Measurements from ENCODE around the gene APRT. TPM values are rescaled to one million over a fixed set of nuclear protein-coding genes. Genes with fewer than 3 reads are reported as not detected.

The APRT gene
- total RNA-seq, 1 experiment from 2014 or later, result 311 TPM

DNA sequence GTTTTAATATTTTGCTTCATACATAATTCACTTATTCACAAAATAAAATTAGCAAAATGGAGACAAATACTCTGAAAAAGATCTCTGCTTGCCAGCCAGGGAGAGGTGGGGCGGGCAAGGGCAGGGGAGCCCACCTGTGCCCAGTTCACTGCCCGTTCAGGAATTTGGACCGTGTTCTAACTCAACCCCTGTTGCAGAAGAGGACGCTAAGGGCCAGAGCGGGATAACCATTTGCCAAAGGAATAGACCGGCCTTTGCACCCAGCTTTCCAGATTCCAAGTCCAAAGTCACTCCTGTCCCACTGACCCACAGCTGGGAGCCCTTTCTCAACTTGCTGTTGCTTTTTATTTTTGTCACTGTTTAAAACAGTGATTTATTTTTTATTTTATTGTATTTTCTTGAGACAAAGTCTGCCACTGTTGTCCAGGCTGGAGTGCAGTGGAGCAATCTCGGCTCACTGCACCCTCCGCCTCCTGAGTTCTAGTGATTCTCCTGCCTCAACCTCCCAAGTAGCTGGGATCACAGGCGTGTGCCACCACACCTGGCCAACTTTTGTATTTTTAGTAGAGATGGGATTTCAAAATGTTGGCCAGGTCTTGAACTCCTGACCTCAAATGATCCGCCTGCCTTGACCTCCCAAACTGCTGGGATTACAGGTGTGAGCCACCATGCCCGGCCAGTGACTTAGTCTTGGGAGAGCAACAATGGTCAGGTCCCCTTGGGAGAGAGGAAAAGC is 24.0 kb downstream of the APRT start:
- Histone ChIP-seq H3K9ac (ENCODE audit: low read length) (no peak overlapping the region), H2AFZ (ENCODE audit: low read depth, low read length, poor library complexity, severe bottlenecking) (no peak overlapping the region), H3K27me3 (ENCODE audit: insufficient read depth, low read length) (no peaks in the 10 kb centered on the region), H3K4me1 (ENCODE audit: control insufficient read depth in 1 of 2, insufficient read depth in 2 of 2, low read length in 2 of 2) (peaks cover 12 to 27% of the 10 kb centered on the region in 2 experiments), H3K79me2 (ENCODE audit: insufficient read depth, low read length) (peaks cover 22% of the 10 kb centered on the region), H3K9me3 (ENCODE audit: control insufficient read depth in 1 of 2, insufficient read depth in 1 of 2, low read depth in 1 of 2, low read length in 2 of 2) (no peaks in the 10 kb centered on the region), H3K4me3 (replicated peaks in 1 of 2; ENCODE audit: low read depth in 1 of 2, low read length in 2 of 2) (no peak overlapping the region), H4K20me1 (ENCODE audit: insufficient read depth) (peaks cover 4% of the 10 kb centered on the region; the same call in 1 of the 2 replicates), H3K9me2 (ENCODE audit: insufficient read depth) (no peaks in the 10 kb centered on the region), H3K4me2 (ENCODE audit: low read length) (no peak overlapping the region), H3K27ac (ENCODE audit: low read depth, low read length) (no peak overlapping the region), H3K36me3 (ENCODE audit: control insufficient read depth in 1 of 2, insufficient read depth in 2 of 2, low read length in 2 of 2) (no peaks in the 10 kb centered on the region)
- no peak for TF ChIP-seq ZFX (IDR thresholded peaks at IDR 0.05)
- TF ChIP-seq RAD21 (IDR thresholded peaks at IDR 0.05; ENCODE audit: low read depth), result no peak
- no peak for TF ChIP-seq TCF7L2 (IDR thresholded peaks at IDR 0.05; ENCODE audit: borderline replicate concordance, extremely low read depth, insufficient read depth, insufficient read length)
- TF ChIP-seq JUND (IDR thresholded peaks at IDR 0.05), result no peak
- no peak for TF ChIP-seq EGR1 (IDR thresholded peaks at IDR 0.05; ENCODE audit: low read depth)
- no peak for TF ChIP-seq ZNF274 (IDR thresholded peaks at IDR 0.05; ENCODE audit: low read depth, low read length)
- TF ChIP-seq, protein P1, sequence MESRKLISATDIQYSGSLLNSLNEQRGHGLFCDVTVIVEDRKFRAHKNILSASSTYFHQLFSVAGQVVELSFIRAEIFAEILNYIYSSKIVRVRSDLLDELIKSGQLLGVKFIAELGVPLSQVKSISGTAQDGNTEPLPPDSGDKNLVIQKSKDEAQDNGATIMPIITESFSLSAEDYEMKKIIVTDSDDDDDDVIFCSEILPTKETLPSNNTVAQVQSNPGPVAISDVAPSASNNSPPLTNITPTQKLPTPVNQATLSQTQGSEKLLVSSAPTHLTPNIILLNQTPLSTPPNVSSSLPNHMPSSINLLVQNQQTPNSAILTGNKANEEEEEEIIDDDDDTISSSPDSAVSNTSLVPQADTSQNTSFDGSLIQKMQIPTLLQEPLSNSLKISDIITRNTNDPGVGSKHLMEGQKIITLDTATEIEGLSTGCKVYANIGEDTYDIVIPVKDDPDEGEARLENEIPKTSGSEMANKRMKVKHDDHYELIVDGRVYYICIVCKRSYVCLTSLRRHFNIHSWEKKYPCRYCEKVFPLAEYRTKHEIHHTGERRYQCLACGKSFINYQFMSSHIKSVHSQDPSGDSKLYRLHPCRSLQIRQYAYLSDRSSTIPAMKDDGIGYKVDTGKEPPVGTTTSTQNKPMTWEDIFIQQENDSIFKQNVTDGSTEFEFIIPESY (IDR thresholded peaks at IDR 0.05; ENCODE audit: extremely low read depth, insufficient replicate concordance, low read length), result no peak
- no peak for TF ChIP-seq POLR2A (IDR thresholded peaks at IDR 0.05; ENCODE audit: borderline replicate concordance, extremely low read depth, insufficient read depth, insufficient read length)
- TF ChIP-seq EZH2phosphoT487 (IDR thresholded peaks at IDR 0.05; ENCODE audit: borderline replicate concordance), result no peak
- no peak for TF ChIP-seq ELF1 (IDR thresholded peaks at IDR 0.05; ENCODE audit: borderline replicate concordance, low read depth)
- TF ChIP-seq, protein P2, sequence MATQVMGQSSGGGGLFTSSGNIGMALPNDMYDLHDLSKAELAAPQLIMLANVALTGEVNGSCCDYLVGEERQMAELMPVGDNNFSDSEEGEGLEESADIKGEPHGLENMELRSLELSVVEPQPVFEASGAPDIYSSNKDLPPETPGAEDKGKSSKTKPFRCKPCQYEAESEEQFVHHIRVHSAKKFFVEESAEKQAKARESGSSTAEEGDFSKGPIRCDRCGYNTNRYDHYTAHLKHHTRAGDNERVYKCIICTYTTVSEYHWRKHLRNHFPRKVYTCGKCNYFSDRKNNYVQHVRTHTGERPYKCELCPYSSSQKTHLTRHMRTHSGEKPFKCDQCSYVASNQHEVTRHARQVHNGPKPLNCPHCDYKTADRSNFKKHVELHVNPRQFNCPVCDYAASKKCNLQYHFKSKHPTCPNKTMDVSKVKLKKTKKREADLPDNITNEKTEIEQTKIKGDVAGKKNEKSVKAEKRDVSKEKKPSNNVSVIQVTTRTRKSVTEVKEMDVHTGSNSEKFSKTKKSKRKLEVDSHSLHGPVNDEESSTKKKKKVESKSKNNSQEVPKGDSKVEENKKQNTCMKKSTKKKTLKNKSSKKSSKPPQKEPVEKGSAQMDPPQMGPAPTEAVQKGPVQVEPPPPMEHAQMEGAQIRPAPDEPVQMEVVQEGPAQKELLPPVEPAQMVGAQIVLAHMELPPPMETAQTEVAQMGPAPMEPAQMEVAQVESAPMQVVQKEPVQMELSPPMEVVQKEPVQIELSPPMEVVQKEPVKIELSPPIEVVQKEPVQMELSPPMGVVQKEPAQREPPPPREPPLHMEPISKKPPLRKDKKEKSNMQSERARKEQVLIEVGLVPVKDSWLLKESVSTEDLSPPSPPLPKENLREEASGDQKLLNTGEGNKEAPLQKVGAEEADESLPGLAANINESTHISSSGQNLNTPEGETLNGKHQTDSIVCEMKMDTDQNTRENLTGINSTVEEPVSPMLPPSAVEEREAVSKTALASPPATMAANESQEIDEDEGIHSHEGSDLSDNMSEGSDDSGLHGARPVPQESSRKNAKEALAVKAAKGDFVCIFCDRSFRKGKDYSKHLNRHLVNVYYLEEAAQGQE (IDR thresholded peaks at IDR 0.05; ENCODE audit: low read depth), result no peak
- TF ChIP-seq SRF (IDR thresholded peaks at IDR 0.05; ENCODE audit: low read depth), result no peak
- no TSS peak for BruUV-seq (replicated peaks)
- ChIA-PET POLR2A (interaction anchor here (0.9 kb wide), 1 partner anchor 13 kb away, joined by 4 read pairs; no protein-coding TSS in a partner anchor), RAD21 (ENCODE audit: low non-redundant PET in 1 of 2, low total read pairs in 2 of 2, uncharacterized antibody in 2 of 2, unreplicated experiment in 2 of 2) (no interaction called here), CTCF (interaction anchor here (8.9 kb wide), 1 partner anchor 50 kb away, joined by 59 read pairs; no protein-coding TSS in a partner anchor)
- ATAC-seq, result no peak
- intact Hi-C loops (cut with micrococcal nuclease), result no loop called here
- DNase-seq (ENCODE audit: low read depth, low spot score), result no peak
